Kidney capillary endothelial cell (primary cell): ENCODE results near the gene KIF26A.
A peak's percentile ranks its signal among the peaks of the same experiment; 100 is the strongest.

ENCODE experiments used
- DNase-seq: peaks from one replicate; pipeline ENCODE4 v3.0.0-alpha.2; 2018; ENCODE audit warnings: low spot score

The KIF26A gene

DNA sequence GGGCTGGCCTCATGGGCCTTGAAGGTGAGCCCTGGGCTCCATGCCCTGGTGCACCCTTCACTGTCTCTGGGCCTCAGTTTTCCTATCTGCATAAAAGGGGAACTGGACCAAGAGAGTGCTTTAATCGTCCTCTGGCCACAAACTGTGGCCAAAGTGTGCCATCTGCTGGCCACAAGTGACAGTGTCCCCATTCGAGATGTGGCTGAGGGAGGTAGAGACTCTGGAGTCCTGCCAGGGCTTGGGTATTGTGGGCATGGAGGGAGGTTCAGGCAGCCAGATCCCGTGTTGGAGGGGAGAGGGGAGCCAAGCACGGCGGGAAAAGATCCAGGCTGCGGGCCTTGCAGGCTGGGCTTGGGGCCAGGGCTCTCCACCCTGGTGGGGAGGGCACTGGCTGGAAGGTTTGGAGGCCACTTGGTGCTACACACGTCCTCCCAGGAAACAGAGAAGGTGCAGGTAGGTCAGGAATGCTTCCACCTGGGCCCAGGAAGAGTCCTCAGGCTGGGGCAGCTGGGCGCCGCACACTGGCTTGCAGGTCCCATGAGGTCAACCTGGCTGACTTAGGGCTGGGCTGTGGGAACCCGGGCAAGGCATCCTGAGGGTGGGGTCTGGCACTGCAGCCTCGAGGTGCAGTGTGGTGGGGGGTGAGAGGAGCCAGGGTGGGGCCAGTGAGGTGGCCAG is 7.3 kb upstream of the KIF26A start:
- DNase-seq: no peak

DNA sequence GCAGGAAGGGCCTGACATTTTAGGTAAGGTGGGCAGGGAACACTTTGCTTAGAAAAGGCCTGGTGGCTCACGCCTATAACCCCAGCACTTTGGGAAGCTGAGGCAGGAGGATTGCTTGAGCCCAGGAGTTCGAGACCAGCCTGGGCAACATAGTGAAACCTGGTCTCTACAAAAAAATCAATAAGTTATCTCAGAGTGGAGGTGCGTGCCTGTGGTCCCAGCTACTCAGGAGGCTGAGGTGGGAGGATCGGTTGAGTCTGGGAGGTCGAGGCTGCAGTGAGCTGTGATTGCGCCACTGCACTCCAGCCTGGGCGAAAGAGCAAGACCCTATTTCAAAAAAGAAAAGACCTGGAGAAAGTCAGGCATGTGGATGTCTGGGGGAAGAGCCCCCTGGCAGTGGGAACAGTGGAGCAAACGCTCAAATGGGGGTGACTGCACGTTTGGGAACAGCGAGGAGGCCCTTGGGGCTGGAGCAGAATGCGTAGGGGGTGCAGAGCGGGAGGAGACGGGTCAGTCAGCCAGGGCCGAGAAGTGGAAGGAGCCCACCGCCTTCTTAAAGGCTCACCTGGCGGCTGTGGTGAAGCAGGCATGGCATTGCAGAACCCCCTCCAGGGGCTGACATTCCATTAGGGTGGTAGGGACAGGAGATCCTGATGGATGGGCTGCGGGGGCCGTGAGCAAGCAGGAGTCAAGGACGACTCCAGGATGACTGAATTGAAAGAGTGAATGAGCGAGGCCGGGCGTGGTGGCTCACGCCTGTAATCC is 6.2 kb upstream of the KIF26A start:
- no peak for DNase-seq

- no peak for DNase-seq
These were observed 5.4 kb upstream of the KIF26A start for GRCh38 chr14:104132981-104133380.

- DNase-seq: no peak
These were observed 4.9 kb upstream of the KIF26A start for GRCh38 chr14:104133496-104133895.

- DNase-seq: no peak
These were observed 4.1 kb upstream of the KIF26A start for GRCh38 chr14:104134061-104134965.

- no peak for DNase-seq
These were observed 3.1 kb upstream of the KIF26A start for GRCh38 chr14:104135121-104135903.

DNA sequence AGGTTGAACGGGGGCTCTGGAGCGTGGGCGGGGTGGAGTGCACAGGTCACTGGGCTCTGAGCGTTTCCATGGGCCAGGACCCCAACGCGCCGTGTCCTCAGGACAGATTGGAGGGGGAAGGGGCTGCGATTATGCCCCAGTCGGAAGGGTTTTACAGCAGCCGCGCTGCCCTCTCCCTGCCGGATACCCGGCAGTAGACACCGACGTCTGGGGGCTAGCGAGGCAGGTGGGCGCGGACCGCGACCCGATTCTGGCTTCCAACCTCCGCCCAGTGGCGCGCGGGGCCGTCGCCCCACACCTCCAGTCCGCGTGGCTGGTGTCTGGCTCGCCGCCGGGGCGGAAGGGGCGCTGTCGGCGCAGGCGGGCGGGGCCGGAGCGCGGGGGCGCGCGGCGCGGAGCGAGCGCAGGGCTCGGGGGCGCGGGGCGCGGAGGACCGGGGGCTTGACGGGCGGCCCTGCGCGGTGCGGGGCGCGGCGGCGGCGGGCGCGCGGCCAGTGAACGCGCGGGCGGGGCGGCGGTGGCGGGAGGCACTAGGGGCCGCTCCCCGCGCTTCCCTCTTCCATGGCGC is 2.4 kb upstream of the KIF26A start:
- no peak for DNase-seq

DNA sequence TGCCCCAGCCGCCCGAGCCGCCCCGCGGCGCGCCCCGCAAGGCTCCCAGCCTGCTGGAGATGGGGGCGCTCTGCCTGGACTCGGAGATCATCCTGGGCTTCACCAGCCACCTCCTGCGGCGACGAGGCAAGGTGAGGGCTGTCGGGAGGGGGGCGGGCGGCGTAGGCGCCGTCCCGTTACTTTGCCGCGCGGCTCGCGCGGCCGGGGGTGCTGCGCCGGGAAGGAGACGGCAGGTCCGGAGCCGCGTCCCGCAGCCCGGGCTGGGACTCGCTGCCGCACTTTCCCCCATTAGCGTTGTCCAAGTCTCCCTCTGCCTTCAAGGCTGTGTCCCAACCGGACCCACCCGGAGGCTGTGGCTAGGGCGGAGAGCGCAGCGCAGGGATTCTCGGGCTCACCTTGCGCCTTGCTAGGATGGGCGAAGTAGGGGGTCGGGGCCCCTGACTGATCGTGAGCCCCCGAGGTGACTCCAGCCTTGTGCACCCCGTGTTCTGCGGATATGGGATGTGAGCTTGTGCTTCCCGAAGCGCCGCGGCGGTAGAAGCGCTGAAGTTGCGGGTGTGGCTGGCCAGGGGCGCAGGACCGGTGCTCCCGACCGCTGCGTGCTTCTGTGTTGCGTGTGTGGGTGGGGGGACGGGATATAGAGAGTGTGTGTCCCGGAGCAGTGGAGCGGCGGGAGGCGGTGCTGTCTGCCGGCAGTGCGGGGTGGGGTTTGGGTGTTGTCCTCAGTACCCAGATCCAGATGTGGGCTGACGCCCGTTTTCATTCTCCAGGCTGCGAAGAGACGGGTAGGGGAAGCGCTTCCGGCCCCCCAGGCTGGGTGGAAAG is 1.7 kb upstream of the KIF26A start:
- no peak for DNase-seq

DNA sequence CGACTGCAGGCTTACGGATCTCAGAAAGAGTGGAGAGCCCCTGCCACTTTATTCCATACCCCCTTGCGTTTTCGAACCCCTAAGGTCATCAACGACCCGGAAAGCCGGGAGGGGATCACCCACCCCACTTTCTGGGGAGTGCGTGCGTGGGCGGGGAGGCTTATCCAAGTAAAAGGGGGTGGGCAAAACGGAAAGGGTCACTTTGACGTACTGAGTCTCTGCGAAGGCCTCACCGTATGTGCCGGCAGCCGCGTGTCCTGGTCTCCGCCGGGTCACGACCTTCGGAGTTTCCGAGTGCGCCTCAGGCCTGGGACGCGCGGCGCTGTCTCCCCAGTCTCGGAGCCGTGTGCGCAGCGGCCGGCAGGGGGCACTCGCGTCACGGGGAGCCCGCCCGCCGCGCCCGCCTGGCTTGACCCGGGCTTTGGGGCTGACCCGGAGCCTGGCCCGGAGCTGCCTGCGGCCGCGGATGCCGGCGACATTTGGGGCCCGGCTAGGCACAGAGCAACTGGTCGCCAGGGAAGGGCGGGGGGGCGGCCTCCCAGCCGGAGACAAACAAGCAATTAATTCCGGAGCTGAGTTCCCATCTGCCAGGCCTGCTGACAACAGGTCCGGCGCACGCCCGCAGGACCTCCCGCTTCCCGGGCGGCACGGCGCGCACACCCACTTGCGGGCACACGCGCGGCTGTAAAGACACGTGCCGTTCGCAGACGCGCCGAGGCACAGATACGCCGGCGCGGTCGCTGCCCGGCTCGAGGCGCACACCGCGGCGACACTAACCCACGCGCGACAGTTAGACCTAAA is 890 bp upstream of the KIF26A start:
- peak; percentile 72 for DNase-seq

DNA sequence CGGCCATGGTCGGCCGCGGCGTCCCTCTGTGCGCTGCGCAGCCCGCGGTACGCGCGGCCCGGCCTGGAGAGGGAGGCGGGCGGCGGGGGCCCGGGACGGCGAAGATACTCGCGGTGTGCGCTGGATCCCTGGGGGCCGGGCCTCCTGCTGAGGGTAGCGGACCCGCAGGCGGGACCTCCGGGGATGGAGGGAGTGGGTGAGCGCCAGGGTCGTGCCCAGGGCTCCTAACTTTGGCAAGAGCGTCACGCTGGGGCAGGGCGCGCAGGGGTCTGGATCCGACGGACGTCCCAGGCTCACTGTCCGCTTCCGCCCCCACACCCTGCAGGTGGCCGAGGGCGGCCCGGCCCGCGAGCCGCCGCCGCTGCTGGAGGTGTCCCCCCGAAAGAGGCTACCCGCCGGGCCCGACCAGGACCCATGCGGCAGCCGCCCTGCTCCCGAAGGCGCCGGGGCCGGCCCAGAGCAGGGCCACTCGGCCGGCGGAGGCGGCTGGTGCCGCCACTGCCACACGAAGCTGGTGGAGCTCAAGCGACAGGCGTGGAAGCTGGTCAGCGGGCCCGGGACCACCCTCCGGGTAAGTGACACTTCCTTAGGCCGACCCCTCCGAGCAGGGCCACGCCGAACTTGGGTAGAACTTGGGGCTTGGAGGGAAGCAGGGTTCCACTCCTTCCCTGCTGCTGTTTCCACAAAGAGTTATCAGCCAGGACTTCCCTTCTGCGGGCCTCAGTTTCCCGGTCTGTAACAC is 502 bp downstream of the KIF26A start:
- no peak for DNase-seq

GRCh38 chr14:104139460-104140212 is 1.2 kb downstream of the KIF26A start:
- DNase-seq: no peak

DNA sequence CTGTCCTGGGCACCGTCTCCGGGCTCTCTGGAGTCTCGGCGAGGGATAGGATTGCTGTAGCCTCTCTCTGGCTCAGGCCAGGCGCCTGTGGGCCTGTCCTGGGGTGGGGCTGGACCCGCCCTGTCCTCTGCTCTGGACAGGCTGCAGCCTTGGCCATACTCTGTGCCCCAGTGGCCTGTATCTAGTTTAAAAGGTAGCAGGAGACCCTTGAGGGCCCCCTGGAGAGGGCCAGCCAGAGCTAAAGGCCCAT is 1.8 kb downstream of the KIF26A start:
- no peak for DNase-seq

DNA sequence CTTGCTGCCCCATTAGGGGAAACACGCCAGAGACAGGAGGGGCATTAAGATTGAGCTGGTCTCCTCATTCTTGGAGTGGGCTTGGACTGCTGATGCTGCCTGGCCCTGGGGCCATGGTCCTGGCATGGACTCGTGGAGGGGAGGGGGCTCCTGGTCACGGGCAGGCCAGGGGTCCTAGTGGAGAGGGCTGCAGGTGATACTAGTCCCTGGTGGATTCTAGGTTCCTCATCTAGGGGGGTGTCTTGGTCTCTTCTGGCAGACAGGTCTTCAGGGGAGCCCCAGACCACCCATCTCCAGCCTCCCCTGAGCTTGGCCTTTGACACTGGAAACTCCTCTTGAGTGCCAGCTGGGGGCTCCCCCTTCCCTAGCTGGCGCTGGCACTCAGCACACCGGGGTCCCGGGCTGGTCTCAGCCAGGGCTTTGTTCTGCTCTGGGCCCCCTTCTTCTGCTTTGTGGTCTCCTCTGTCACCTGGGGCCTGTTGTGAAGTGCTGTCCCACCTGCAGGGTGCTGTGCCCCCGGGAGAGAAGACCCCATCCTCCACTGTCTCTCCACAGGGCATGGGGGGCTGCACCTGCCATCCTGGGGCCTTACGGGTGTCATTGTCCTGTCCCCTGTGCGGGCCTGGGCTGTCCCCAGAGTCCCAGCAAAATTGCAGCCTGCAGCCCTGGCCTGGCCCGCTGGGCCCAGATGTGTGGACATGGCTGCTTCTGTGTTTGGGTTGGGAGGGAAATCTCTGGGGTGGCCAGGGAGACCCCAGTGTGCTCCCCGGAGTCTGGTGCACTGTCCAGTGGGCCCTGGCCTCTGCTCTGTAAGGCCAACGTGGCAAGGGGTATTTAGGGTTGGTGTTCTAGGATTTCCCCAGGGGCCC is 2.3 kb downstream of the KIF26A start:
- no peak for DNase-seq

DNA sequence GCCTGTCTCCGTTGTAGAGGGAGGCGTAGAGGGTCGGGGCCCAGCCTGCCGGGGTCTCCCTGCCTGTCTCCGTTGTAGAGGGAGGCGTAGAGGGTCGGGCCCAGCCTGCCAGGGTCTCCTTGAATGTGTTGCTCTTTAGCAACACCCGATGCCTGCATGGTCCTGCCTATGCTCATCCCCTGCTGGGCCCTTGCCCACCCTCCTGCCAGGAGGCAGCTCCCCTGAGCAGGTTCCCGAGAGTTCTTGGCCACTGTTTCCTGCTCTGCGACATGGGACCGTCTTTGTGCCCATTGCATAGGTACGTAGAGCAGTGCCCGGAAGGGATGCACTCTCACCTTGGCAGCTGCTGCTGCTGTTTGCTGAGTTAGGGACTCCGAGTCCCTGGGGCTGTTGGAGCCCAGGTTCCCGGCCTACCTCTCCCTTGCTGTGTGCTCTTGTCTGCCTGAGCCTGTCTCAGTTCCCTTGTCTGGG is 3.3 kb downstream of the KIF26A start:
- DNase-seq: no peak

GRCh38 chr14:104142136-104142945 is 4.0 kb downstream of the KIF26A start:
- no peak for DNase-seq

GRCh38 chr14:104142946-104143470 is 4.6 kb downstream of the KIF26A start:
- no peak for DNase-seq
